Left ventricle myocardium inferior (tissue), 1 donor: ENCODE measurements around the gene NRG2. TPM values are rescaled to one million over a fixed set of nuclear protein-coding genes. Genes with fewer than 3 reads are reported as not detected.

Source experiments
- DNase-seq: peaks from one replicate; pipeline ENCODE4 v3.0.0-alpha.2; 2020
- H3K27ac ChIP-seq: fragments of 200-600 bp; replicated peaks from 2 replicates; pipeline ENCODE4 v1.8.0; 2021
- H3K27me3 ChIP-seq: fragments of 200-600 bp; 2 replicates; pipeline ENCODE4 v1.8.0; 2021; ENCODE audit warnings: low read depth
- H3K36me3 ChIP-seq: fragments of 200-600 bp; 2 replicates; pipeline ENCODE4 v1.8.0; 2021
- H3K4me1 ChIP-seq: fragments of 200-600 bp; 2 replicates; pipeline ENCODE4 v1.8.0; 2021
- H3K4me3 ChIP-seq: fragments of 200-600 bp; 2 replicates; pipeline ENCODE4 v1.8.0; 2021; ENCODE audit warnings: mild to moderate bottlenecking, moderate library complexity
- H3K9me3 ChIP-seq: fragments of 200-600 bp; replicated peaks from 2 replicates; pipeline ENCODE4 v1.8.0; 2021
- intact Hi-C: fragments of 100-400 bp; cut with micrococcal nuclease; formaldehyde crosslinking; loops from one replicate; pipeline ENCODE4 v1.11.0; 2022
- total RNA-seq: library from RNA; stranded (reverse); fragmentation: NEBNext Ultra II Directional; extraction: Animal tissue kit (Norgen Biotek cat#: 25700); gene quantifications from one replicate; pipeline ENCODE4 v1.2.1, GENCODE V29; 2021
- TF ChIP-seq, protein P1 (sequence below): fragments of 200-600 bp; IDR thresholded peaks from 2 replicates; pipeline ENCODE4 v1.8.0; 2021; ENCODE audit warnings: antibody characterized with exemption, mild to moderate bottlenecking, borderline replicate concordance
- donor health status: DM: no; HTN: yes; CAD: no; lungs with severe emphysema.

NRG2 gene
- total RNA-seq, 1 donor from 2014 or later = 3.1 TPM

DNA sequence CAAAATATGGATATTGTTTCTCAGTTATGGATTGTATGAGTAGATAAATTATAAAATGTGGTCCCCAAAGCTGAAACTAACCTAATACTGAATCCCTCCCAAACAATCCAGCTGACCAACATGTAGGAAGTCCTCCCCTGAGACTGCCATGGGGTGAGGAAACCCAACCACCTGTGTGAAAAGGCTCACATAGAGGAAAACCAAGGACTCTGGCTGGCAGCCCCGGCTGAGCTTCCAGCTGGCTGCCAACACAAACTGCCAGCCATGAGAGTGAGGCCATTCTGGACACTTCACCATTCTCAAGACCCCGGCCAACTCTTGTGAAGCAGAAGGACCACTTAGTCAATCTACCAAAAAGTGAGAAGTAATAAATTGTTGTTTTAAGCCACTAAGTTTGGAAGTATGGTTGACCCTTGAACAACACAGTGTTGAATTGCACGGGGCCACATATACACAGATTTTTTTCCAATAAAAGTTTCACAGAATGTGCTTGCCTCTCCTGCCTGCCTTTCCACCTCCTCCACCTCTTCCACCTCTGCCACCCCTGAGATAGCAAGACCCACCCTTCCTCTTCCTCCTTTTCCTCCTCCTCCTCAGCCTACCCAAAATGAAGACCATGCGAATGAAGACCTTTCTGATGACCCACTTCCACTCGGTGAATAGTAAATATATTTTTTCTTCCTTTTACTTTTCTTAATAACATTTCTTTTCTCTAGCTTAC, 15.3 kb upstream of the NRG2 start:
- H3K36me3 ChIP-seq = no peaks in the 10 kb centered on the region
- DNase-seq = no peak
- TF ChIP-seq, protein P1, sequence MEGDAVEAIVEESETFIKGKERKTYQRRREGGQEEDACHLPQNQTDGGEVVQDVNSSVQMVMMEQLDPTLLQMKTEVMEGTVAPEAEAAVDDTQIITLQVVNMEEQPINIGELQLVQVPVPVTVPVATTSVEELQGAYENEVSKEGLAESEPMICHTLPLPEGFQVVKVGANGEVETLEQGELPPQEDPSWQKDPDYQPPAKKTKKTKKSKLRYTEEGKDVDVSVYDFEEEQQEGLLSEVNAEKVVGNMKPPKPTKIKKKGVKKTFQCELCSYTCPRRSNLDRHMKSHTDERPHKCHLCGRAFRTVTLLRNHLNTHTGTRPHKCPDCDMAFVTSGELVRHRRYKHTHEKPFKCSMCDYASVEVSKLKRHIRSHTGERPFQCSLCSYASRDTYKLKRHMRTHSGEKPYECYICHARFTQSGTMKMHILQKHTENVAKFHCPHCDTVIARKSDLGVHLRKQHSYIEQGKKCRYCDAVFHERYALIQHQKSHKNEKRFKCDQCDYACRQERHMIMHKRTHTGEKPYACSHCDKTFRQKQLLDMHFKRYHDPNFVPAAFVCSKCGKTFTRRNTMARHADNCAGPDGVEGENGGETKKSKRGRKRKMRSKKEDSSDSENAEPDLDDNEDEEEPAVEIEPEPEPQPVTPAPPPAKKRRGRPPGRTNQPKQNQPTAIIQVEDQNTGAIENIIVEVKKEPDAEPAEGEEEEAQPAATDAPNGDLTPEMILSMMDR = no peak
- intact Hi-C loops = no loop called here
- peaks cover 20% of the 10 kb centered on the region for H3K4me1 ChIP-seq
- H3K27me3 ChIP-seq = peaks cover 26% of the 10 kb centered on the region
- H3K9me3 ChIP-seq = no peaks in the 10 kb centered on the region
- no peak overlapping the region for H3K4me3 ChIP-seq
- no peak overlapping the region for H3K27ac ChIP-seq

- H3K9me3 ChIP-seq = no peaks in the 10 kb centered on the region
- intact Hi-C loops = no loop called here
- peaks cover 17% of the 10 kb centered on the region for H3K27me3 ChIP-seq
- no peaks in the 10 kb centered on the region for H3K36me3 ChIP-seq
- H3K4me3 ChIP-seq = no peak overlapping the region
- DNase-seq = no peak
- TF ChIP-seq, protein P1 = no peak
- H3K27ac ChIP-seq = no peak overlapping the region
- peaks cover 20% of the 10 kb centered on the region for H3K4me1 ChIP-seq
Measured at GRCh38 chr5:140056880-140057279, 13.8 kb upstream of the NRG2 start.

- Histone ChIP-seq H3K27ac (no peak overlapping the region), H3K4me3 (no peak overlapping the region), H3K9me3 (no peaks in the 10 kb centered on the region), H3K27me3 (peaks cover 6% of the 10 kb centered on the region), H3K36me3 (no peaks in the 10 kb centered on the region), H3K4me1 (peaks cover 20% of the 10 kb centered on the region)
- no peak for DNase-seq
- TF ChIP-seq, protein P1 = no peak
- intact Hi-C loops = no loop called here
Measured at GRCh38 chr5:140055152-140055551, 12.1 kb upstream of the NRG2 start.

DNA sequence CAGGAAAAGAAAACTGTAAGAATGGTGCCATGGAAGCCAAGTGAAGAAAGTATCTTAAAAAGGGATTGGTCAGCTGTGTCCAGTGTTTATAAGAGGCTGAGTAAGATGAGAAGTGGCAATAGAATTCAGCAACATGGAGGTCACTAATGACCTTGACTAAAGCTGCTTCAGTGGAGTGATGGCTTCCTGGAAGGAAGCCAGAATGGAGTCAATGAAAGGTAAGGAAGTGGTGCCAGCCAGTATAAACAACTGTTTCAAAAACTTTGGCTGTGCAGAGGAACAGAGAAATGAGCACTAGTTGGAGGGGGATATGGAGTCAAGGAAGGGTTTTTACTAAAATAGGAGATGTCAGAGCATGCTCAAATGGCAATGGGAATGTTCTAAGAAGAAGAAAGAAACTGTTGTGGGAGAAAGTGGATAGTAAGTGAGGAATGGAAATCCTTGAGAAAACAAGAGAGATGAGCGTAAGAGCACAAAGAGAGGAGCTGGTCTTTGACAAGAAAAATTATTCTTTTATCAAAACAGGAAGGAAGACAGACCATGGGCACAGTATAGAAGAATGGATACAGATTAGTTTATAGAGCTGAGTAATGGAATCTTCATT, 11.1 kb upstream of the NRG2 start:
- H3K36me3 ChIP-seq = no peaks in the 10 kb centered on the region
- no peak overlapping the region for H3K4me3 ChIP-seq
- H3K27me3 ChIP-seq = peaks cover 6% of the 10 kb centered on the region
- DNase-seq = no peak
- peaks cover 20% of the 10 kb centered on the region for H3K4me1 ChIP-seq
- H3K27ac ChIP-seq = no peak overlapping the region
- no peaks in the 10 kb centered on the region for H3K9me3 ChIP-seq
- intact Hi-C loops = no loop called here
- TF ChIP-seq, protein P1 = no peak

DNA sequence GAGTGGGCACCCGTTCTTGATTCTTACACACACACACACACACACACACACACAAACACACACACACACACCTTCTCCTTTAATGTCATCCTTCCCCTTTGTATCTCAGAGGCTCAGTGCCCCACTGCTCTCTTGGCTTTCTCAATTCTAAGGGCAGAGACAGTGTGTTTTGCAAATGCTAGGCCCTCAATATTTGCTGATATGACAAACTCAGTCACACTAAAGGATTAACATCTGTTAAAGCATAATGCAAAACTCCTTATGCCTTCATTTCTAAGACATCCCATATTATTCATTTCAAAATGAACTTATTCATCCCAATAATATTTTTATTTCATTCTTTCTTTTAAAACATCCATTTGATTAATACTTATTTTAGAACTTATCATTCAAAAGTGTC, 8.9 kb upstream of the NRG2 start:
- H3K9me3 ChIP-seq = no peaks in the 10 kb centered on the region
- peaks cover 20% of the 10 kb centered on the region for H3K4me1 ChIP-seq
- no peaks in the 10 kb centered on the region for H3K36me3 ChIP-seq
- H3K4me3 ChIP-seq = no peak overlapping the region
- H3K27me3 ChIP-seq = no peaks in the 10 kb centered on the region
- H3K27ac ChIP-seq = no peak overlapping the region
- intact Hi-C loops = no loop called here
- no peak for DNase-seq
- TF ChIP-seq, protein P1 = no peak
